Activated CD4-positive, alpha-beta memory T cell treated with anti-CD3 and anti-CD28 coated beads, Interleukin-2, amount 10 ng/mL, durations not matched to agents 7 days and 5 days (primary cell): Measurements from ENCODE around the gene CLEC16A. TPM values are rescaled to one million over a fixed set of nuclear protein-coding genes. Genes with fewer than 3 reads are reported as not detected.
"Not testable (repeated sequence)": the region's sequence is repeated elsewhere in the genome, so short reads cannot be mapped to it uniquely, and the experiment has no call there.

ENCODE experiments used
- CTCF ChIA-PET: fragments of 350-600 bp; sonication (Branson Sonifier 250); formaldehyde crosslinking; loops from one replicate; lab custom pipeline; 2021; ENCODE audit warnings: antibody characterized with exemption, inconsistent platforms; lab: Charles Lee
- POLR2A ChIA-PET: fragments of 350-600 bp; sonication (Branson Sonifier 250); formaldehyde crosslinking; loops from one replicate; lab custom pipeline; 2021; ENCODE audit warnings: antibody characterized with exemption; lab: Charles Lee
- DNase-seq: peaks from one replicate; pipeline ENCODE4 v3.0.0-alpha.2; 2020
- H3K27ac Mint-ChIP-seq: one replicate; pipeline ENCODE4 v1.8.0; 2021; ENCODE audit warnings: mild to moderate bottlenecking, mixed read lengths
- H3K27me3 Mint-ChIP-seq: one replicate; pipeline ENCODE4 v1.8.0; 2021; ENCODE audit warnings: mixed read lengths
- H3K36me3 Mint-ChIP-seq: one replicate; pipeline ENCODE4 v1.8.0; 2021; ENCODE audit warnings: low read depth, mixed read lengths
- H3K4me1 Mint-ChIP-seq: one replicate; pipeline ENCODE4 v1.8.0; 2021; ENCODE audit warnings: mixed read lengths
- H3K4me3 Mint-ChIP-seq: one replicate; pipeline ENCODE4 v1.8.0; 2021; ENCODE audit warnings: mild to moderate bottlenecking, mixed read lengths
- H3K9me3 Mint-ChIP-seq: one replicate; pipeline ENCODE4 v1.8.0; 2021; ENCODE audit warnings: mixed read lengths
- total RNA-seq, 2 experiments: library from RNA; stranded (reverse); gene quantifications; one replicate each; pipeline ENCODE4 v1.2.3, GENCODE V29; 2021

Gene CLEC16A
- total RNA-seq, 2 experiments from 2014 or later: 30.3 to 32.4 TPM

GRCh38 chr16:10918294-10919002, 25.9 kb upstream of the CLEC16A start:
- peaks cover 13% of the 10 kb centered on the region for H3K4me1 Mint-ChIP-seq
- H3K4me3 Mint-ChIP-seq: no peak overlapping the region
- peak; percentile 86 for DNase-seq
- H3K9me3 Mint-ChIP-seq: no peaks in the 10 kb centered on the region
- ChIA-PET POLR2A (interaction anchor here (0.7 to 1.6 kb wide), 7 partner anchors 15 to 174 kb away, joined by 3 to 6 read pairs (median 4); partner anchors contain the start of genes CIITA and NUBP1), CTCF (interaction anchor here (0.5 to 6.1 kb wide), 21 partner anchors 8 to 507 kb away, joined by 3 to 39 read pairs (median 6); partner anchors contain the start of genes CIITA, DEXI and NUBP1)
- H3K27ac Mint-ChIP-seq: no peak overlapping the region
- no peaks in the 10 kb centered on the region for H3K27me3 Mint-ChIP-seq
- peaks cover 41% of the 10 kb centered on the region for H3K36me3 Mint-ChIP-seq

GRCh38 chr16:10919003-10919351, 25.4 kb upstream of the CLEC16A start:
- H3K9me3 Mint-ChIP-seq: no peaks in the 10 kb centered on the region
- H3K4me1 Mint-ChIP-seq: peaks cover 13% of the 10 kb centered on the region
- H3K27ac Mint-ChIP-seq: no peak overlapping the region
- H3K36me3 Mint-ChIP-seq: peaks cover 44% of the 10 kb centered on the region
- CTCF ChIA-PET: interaction anchor here (0.5 to 6.1 kb wide), 22 partner anchors 8 to 507 kb away, joined by 3 to 39 read pairs (median 6); partner anchors contain the start of genes CIITA, DEXI and NUBP1
- no peak overlapping the region for H3K4me3 Mint-ChIP-seq
- POLR2A ChIA-PET: interaction anchor here (0.7 to 1.6 kb wide), 5 partner anchors 14 to 175 kb away, joined by 3 to 6 read pairs (median 3); partner anchors contain the start of gene NUBP1
- DNase-seq: no peak
- H3K27me3 Mint-ChIP-seq: no peaks in the 10 kb centered on the region

- peaks cover 8% of the 10 kb centered on the region for H3K4me1 Mint-ChIP-seq
- H3K9me3 Mint-ChIP-seq: no peaks in the 10 kb centered on the region
- no peaks in the 10 kb centered on the region for H3K27me3 Mint-ChIP-seq
- H3K4me3 Mint-ChIP-seq: no peak overlapping the region
- DNase-seq: no peak
- H3K36me3 Mint-ChIP-seq: peaks cover 46% of the 10 kb centered on the region
- CTCF ChIA-PET: interaction anchor here (1.1 kb wide), 1 partner anchor 406 kb away, joined by 4 read pairs; no protein-coding TSS in a partner anchor
- POLR2A ChIA-PET: interaction anchor here (1.1 kb wide), 1 partner anchor 44 kb away, joined by 3 read pairs; the partner anchor contains the start of gene CIITA
- H3K27ac Mint-ChIP-seq: no peak overlapping the region
These were observed 23.5 kb upstream of the CLEC16A start for GRCh38 chr16:10920726-10921427.

GRCh38 chr16:10921536-10922327, 22.6 kb upstream of the CLEC16A start:
- POLR2A ChIA-PET: interaction anchor here (1.1 to 1.2 kb wide), 4 partner anchors 15 to 45 kb away, joined by 3 to 5 read pairs (median 3); partner anchors contain the start of genes CIITA and DEXI
- Mint-ChIP-seq H3K36me3 (peaks cover 40% of the 10 kb centered on the region), H3K9me3 (no peaks in the 10 kb centered on the region), H3K4me1 (peaks cover 4% of the 10 kb centered on the region), H3K27me3 (no peaks in the 10 kb centered on the region), H3K27ac (no peak overlapping the region), H3K4me3 (no peak overlapping the region)
- CTCF ChIA-PET: interaction anchor here (1.1 kb wide), 1 partner anchor 407 kb away, joined by 4 read pairs; no protein-coding TSS in a partner anchor
- no peak for DNase-seq

GRCh38 chr16:10922328-10923145, 21.8 kb upstream of the CLEC16A start:
- H3K27ac Mint-ChIP-seq: no peak overlapping the region
- H3K27me3 Mint-ChIP-seq: no peaks in the 10 kb centered on the region
- no peaks in the 10 kb centered on the region for H3K9me3 Mint-ChIP-seq
- H3K4me3 Mint-ChIP-seq: no peak overlapping the region
- DNase-seq: no peak
- peaks cover 4% of the 10 kb centered on the region for H3K4me1 Mint-ChIP-seq
- H3K36me3 Mint-ChIP-seq: peaks cover 39% of the 10 kb centered on the region
- POLR2A ChIA-PET: interaction anchor here (1.1 to 1.2 kb wide), 3 partner anchors 14 to 20 kb away, joined by 3 to 5 read pairs (median 3); partner anchors contain the start of gene DEXI
- CTCF ChIA-PET: no interaction called here

- Mint-ChIP-seq H3K27ac (no peak overlapping the region), H3K36me3 (peaks cover 42% of the 10 kb centered on the region), H3K4me3 (no peak overlapping the region), H3K27me3 (no peaks in the 10 kb centered on the region), H3K9me3 (no peaks in the 10 kb centered on the region), H3K4me1 (peaks cover 4% of the 10 kb centered on the region)
- DNase-seq: no peak
- POLR2A ChIA-PET: interaction anchor here (1.2 to 1.6 kb wide), 3 partner anchors 13 to 19 kb away, joined by 3 to 5 read pairs (median 3); partner anchors contain the start of gene DEXI
- CTCF ChIA-PET: interaction anchor here (0.8 kb wide), 1 partner anchor 408 kb away, joined by 3 read pairs; no protein-coding TSS in a partner anchor
These were observed 21.2 kb upstream of the CLEC16A start for GRCh38 chr16:10923146-10923649.

- H3K9me3 Mint-ChIP-seq: no peaks in the 10 kb centered on the region
- H3K27ac Mint-ChIP-seq: no peak overlapping the region
- H3K4me1 Mint-ChIP-seq: peaks cover 2% of the 10 kb centered on the region
- H3K4me3 Mint-ChIP-seq: no peak overlapping the region
- ChIA-PET CTCF (interaction anchor here (0.8 kb wide), 1 partner anchor 409 kb away, joined by 3 read pairs; no protein-coding TSS in a partner anchor), POLR2A (interaction anchor here (1.6 kb wide), 1 partner anchor 14 kb away, joined by 3 read pairs; no protein-coding TSS in a partner anchor)
- H3K27me3 Mint-ChIP-seq: no peaks in the 10 kb centered on the region
- H3K36me3 Mint-ChIP-seq: peaks cover 42% of the 10 kb centered on the region
- no peak for DNase-seq
These were observed 20.6 kb upstream of the CLEC16A start for GRCh38 chr16:10923650-10924214.

GRCh38 chr16:10925285-10925684, 19.1 kb upstream of the CLEC16A start:
- H3K4me3 Mint-ChIP-seq, H3K4me1 Mint-ChIP-seq: not testable (repeated sequence)

GRCh38 chr16:10926094-10926493, 18.3 kb upstream of the CLEC16A start:
- peaks cover 38% of the 10 kb centered on the region for H3K36me3 Mint-ChIP-seq
- no peak overlapping the region for H3K27ac Mint-ChIP-seq
- peaks cover 4% of the 10 kb centered on the region for H3K4me1 Mint-ChIP-seq
- ChIA-PET CTCF (interaction anchor here (1.2 kb wide), 2 partner anchors 8 to 16 kb away, joined by 3 read pairs; partner anchors contain the start of gene DEXI), POLR2A (interaction anchor here (1.1 to 2.1 kb wide), 2 partner anchors 10 to 11 kb away, joined by 4 to 11 read pairs; no protein-coding TSS in a partner anchor)
- H3K27me3 Mint-ChIP-seq: no peaks in the 10 kb centered on the region
- DNase-seq: no peak
- H3K4me3 Mint-ChIP-seq: no peak overlapping the region
- H3K9me3 Mint-ChIP-seq: no peaks in the 10 kb centered on the region

More at GRCh38 chr16:10925285-10925684, 19.1 kb upstream of the CLEC16A start:
- DNase-seq, H3K9me3 Mint-ChIP-seq, CTCF ChIA-PET, H3K27ac Mint-ChIP-seq, H3K27me3 Mint-ChIP-seq: not testable (repeated sequence)
- POLR2A ChIA-PET: interaction anchor here (2.1 kb wide), 1 partner anchor 12 kb away, joined by 11 read pairs; no protein-coding TSS in a partner anchor
- H3K36me3 Mint-ChIP-seq: peaks cover 38% of the 10 kb centered on the region

GRCh38 chr16:10926867-10927266, 17.5 kb upstream of the CLEC16A start:
- Mint-ChIP-seq H3K27ac (no peak overlapping the region), H3K4me1 (peaks cover 4% of the 10 kb centered on the region), H3K36me3 (peaks cover 35% of the 10 kb centered on the region), H3K4me3 (no peak overlapping the region), H3K27me3 (no peaks in the 10 kb centered on the region), H3K9me3 (no peaks in the 10 kb centered on the region)
- ChIA-PET CTCF (interaction anchor here (1.2 kb wide), 2 partner anchors 8 to 15 kb away, joined by 3 read pairs; partner anchors contain the start of gene DEXI), POLR2A (interaction anchor here (2.1 kb wide), 1 partner anchor 11 kb away, joined by 11 read pairs; no protein-coding TSS in a partner anchor)
- DNase-seq: no peak
